Measurements from ENCODE around the gene ZNRF1. TPM values are rescaled to one million over a fixed set of nuclear protein-coding genes. Genes with fewer than 3 reads are reported as not detected.
A peak's percentile ranks its signal among the peaks of the same experiment; 100 is the strongest.

The ZNRF1 gene
- total and polyA plus RNA-seq, 10 donors, result 1.4 to 13.4 (median 6.4) TPM

DNA sequence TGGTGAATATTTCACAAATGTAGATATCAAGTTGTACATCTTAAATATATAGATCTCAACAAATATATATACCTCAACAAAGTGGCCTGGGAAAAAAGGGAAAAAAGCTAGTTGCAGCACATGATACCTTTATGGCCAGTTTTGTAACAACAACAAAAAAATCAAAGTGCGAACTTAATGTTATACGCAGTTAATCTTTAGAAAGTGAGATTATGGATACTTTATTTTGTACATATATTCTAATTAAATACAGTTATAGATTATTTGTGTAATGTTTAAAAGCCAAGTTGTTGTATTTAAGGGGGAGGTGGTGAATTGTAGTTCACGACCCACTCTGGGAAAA is 149.1 kb downstream of the ZNRF1 start:
- H3K27me3 ChIP-seq (replicated peaks in 1 of 7), result no peaks in the 10 kb centered on the region
- no peak for TF ChIP-seq POLR2AphosphoS5 (IDR thresholded peaks at IDR 0.05)
- TF ChIP-seq, protein P1, sequence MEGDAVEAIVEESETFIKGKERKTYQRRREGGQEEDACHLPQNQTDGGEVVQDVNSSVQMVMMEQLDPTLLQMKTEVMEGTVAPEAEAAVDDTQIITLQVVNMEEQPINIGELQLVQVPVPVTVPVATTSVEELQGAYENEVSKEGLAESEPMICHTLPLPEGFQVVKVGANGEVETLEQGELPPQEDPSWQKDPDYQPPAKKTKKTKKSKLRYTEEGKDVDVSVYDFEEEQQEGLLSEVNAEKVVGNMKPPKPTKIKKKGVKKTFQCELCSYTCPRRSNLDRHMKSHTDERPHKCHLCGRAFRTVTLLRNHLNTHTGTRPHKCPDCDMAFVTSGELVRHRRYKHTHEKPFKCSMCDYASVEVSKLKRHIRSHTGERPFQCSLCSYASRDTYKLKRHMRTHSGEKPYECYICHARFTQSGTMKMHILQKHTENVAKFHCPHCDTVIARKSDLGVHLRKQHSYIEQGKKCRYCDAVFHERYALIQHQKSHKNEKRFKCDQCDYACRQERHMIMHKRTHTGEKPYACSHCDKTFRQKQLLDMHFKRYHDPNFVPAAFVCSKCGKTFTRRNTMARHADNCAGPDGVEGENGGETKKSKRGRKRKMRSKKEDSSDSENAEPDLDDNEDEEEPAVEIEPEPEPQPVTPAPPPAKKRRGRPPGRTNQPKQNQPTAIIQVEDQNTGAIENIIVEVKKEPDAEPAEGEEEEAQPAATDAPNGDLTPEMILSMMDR (IDR thresholded peaks at IDR 0.05 in 8 of 11, conservative IDR thresholded peaks at IDR 0.05 in 3 of 11), result no peak
- 59 to 66% (median 62%) methylated on average over 3 of the region's 3 CpGs for WGBS, 5 donors
- peak overlapping the region in 6 of 8 donors; percentile 92 to 98 (median 98) for H3K27ac ChIP-seq
- peaks cover 0 to 18% (median 0%) of the 10 kb centered on the region in 6 donors for H3K36me3 ChIP-seq
- DNase-seq, result no peak
- intact Hi-C loops (cut with DNase I; ENCODE audit: low total_unique reads), result no loop called here
- H3K4me3 ChIP-seq, result peak overlapping the region in 7 of 8 donors; percentile 84 to 100 (median 97)
- H3K9me3 ChIP-seq, result peaks cover 6 to 34% (median 31%) of the 10 kb centered on the region in 8 donors
- peaks cover 0 to 17% (median 12%) of the 10 kb centered on the region in 6 donors for H3K4me1 ChIP-seq

DNA sequence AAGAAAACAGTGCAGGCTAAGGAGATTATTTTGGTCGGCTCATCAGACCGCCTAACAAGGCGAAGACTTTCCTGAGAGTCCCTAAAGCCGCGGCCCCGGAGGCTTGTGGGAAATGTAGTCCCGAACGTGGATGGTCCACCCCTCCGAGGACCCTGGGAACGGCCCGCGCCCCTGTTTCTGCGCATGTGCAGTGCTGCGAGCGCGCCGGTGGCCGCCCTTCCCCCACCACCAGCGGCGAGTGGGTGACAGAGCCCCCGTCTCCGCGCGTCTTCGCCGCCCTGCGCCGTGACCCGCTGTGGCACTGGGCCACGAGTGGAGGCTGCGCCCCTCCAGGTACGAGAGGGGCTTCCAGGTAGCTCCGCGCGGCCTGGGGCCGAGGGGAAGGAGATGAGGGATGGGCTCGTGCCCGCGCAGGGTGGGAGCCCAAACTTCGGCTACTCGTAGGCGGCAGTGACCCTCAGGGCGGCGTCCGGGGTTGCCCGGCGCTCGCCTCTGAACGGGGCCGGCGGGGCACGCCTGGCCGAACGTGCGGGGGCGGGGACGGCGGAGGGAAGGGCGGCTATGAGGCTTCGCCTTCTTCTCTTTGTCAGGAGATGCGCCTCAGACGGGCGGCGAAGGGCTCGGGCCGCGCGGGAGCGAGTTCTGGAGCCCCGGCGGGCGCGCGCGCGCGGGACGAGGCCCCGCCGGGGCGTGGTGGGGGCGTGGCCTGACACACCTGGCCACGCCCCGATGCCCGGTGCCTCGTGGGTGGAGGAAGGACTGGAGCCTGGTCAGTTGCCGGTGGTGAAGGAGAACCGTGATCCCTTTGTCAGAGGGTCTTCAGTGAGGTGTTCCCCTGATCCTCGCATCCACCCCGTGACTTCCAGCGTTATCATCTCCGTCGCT is 149.7 kb downstream of the ZNRF1 start, which contains the start of gene ZFP1:
Gene ZFP1 (plus strand): TSS at position 214 of the 885 bp plus-strand sequence. CDS start 4,428 bp downstream, outside the sequence.
- whole genome bisulfite sequencing, 5 donors, result 0 to 2% (median 1%) methylated on average over 28 to 93 of the region's 93 CpGs
- no peak for TF ChIP-seq POLR2A (IDR thresholded peaks at IDR 0.05)
- TF ChIP-seq POLR2AphosphoS5 (IDR thresholded peaks at IDR 0.05), result peak; percentile 90 to 93 (median 93)
- TF ChIP-seq, protein P1 (IDR thresholded peaks at IDR 0.05 in 8 of 11, conservative IDR thresholded peaks at IDR 0.05 in 3 of 11), result peak in 1 of 11 experiments; percentile 13
- peak; percentile 98 for DNase-seq
- Histone ChIP-seq H3K9me3 (peaks cover 6 to 40% (median 34%) of the 10 kb centered on the region in 8 donors), H3K4me1 (peaks cover 0 to 17% (median 12%) of the 10 kb centered on the region in 6 donors), H3K36me3 (peaks cover 0 to 24% (median under 1%) of the 10 kb centered on the region in 6 donors), H3K27me3 (replicated peaks in 1 of 7) (no peaks in the 10 kb centered on the region), H3K27ac (peak within 1 kb of the TSS; percentile 77 to 98 (median 97)), H3K4me3 (peak within 1 kb of the TSS; percentile 84 to 100 (median 95))
- intact Hi-C loops (cut with DNase I; ENCODE audit: low total_unique reads), result no loop called here

DNA sequence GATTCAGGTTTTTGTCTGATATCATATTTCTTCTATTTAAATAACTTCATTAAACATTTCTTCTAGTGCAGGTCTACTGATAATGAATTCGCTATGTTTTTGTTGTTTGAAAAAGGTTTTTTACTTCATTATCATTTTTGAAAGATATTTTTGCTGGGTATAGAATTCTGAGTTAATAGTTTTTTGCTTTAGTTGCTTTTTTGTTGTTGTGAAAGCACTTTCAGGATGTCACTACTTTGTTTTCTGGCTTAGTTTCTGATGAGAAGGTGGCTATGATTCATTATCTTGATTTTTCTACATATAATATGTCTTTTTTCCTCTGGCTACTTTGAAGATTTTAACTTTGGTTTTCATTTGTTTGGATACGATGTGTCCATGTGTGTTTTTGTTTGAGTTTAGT is 153.0 kb downstream of the ZNRF1 start:
- intact Hi-C loops (cut with DNase I; ENCODE audit: low total_unique reads), result no loop called here
- Histone ChIP-seq H3K4me1 (peaks cover 0 to 17% (median 12%) of the 10 kb centered on the region in 6 donors), H3K27me3 (replicated peaks in 1 of 7) (no peaks in the 10 kb centered on the region), H3K36me3 (peaks cover 0 to 54% (median 17%) of the 10 kb centered on the region in 6 donors), H3K4me3 (no peak overlapping the region), H3K27ac (no peak overlapping the region), H3K9me3 (peaks cover 6 to 39% (median 27%) of the 10 kb centered on the region in 8 donors)
- 47 to 76% (median 48%) methylated on average over 2 of the region's 2 CpGs for WGBS, 5 donors
- no peak for DNase-seq
- TF ChIP-seq, protein P1 (IDR thresholded peaks at IDR 0.05 in 8 of 11, conservative IDR thresholded peaks at IDR 0.05 in 3 of 11), result no peak
- no peak for TF ChIP-seq POLR2A (IDR thresholded peaks at IDR 0.05)
- TF ChIP-seq POLR2AphosphoS5 (IDR thresholded peaks at IDR 0.05), result no peak

DNA sequence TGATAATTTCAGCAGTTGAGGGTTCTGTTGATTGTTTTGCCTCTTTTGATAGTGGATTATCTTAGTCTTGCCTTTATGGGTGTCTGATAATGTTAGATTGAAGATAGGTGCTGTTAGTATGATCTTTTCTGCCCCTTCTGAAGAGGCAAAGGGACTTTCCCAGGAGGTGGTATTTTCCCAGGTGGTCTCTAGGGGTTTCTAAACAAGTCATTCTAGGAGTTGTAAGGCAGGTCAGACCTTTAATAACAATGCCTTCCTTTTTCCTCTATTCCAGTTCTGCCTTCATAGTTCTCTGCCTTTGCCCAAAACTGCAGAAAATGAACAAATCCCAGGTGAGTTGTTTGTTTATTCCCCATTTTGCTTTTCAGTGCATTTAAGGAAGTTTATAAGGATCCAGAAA is 153.8 kb downstream of the ZNRF1 start:
- DNase-seq, result no peak
- intact Hi-C loops (cut with DNase I; ENCODE audit: low total_unique reads), result no loop called here
- TF ChIP-seq POLR2AphosphoS5 (IDR thresholded peaks at IDR 0.05), result no peak
- no peak for TF ChIP-seq POLR2A (IDR thresholded peaks at IDR 0.05)
- TF ChIP-seq, protein P1 (IDR thresholded peaks at IDR 0.05 in 8 of 11, conservative IDR thresholded peaks at IDR 0.05 in 3 of 11), result no peak
- no peak overlapping the region for H3K27ac ChIP-seq
- H3K36me3 ChIP-seq, result peaks cover 0 to 60% (median 17%) of the 10 kb centered on the region in 6 donors
- peaks cover 0 to 17% (median 12%) of the 10 kb centered on the region in 6 donors for H3K4me1 ChIP-seq
- H3K9me3 ChIP-seq, result peaks cover 6 to 39% (median 27%) of the 10 kb centered on the region in 8 donors
- no peak overlapping the region for H3K4me3 ChIP-seq
- H3K27me3 ChIP-seq (replicated peaks in 1 of 7), result no peaks in the 10 kb centered on the region
